GM18505 (cell line): ENCODE results near the gene YAE1.
A peak's percentile ranks its signal among the peaks of the same experiment; 100 is the strongest.

Experiments used
- ATAC-seq: cut with Tn5 transposase; IDR thresholded peaks from one replicate; pipeline ENCODE4 v1.9.1; 2021; ENCODE audit not compliant: unreplicated experiment
- POLR2A ChIP-seq: IDR thresholded peaks from 4 replicates; pipeline ENCODE4 v1.6.1; 2011; ENCODE audit warnings: borderline replicate concordance; ENCODE audit not compliant: insufficient read depth, insufficient read length; ENCODE audit errors: extremely low read depth

YAE1 gene, protein sequence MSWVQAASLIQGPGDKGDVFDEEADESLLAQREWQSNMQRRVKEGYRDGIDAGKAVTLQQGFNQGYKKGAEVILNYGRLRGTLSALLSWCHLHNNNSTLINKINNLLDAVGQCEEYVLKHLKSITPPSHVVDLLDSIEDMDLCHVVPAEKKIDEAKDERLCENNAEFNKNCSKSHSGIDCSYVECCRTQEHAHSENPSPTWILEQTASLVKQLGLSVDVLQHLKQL

DNA sequence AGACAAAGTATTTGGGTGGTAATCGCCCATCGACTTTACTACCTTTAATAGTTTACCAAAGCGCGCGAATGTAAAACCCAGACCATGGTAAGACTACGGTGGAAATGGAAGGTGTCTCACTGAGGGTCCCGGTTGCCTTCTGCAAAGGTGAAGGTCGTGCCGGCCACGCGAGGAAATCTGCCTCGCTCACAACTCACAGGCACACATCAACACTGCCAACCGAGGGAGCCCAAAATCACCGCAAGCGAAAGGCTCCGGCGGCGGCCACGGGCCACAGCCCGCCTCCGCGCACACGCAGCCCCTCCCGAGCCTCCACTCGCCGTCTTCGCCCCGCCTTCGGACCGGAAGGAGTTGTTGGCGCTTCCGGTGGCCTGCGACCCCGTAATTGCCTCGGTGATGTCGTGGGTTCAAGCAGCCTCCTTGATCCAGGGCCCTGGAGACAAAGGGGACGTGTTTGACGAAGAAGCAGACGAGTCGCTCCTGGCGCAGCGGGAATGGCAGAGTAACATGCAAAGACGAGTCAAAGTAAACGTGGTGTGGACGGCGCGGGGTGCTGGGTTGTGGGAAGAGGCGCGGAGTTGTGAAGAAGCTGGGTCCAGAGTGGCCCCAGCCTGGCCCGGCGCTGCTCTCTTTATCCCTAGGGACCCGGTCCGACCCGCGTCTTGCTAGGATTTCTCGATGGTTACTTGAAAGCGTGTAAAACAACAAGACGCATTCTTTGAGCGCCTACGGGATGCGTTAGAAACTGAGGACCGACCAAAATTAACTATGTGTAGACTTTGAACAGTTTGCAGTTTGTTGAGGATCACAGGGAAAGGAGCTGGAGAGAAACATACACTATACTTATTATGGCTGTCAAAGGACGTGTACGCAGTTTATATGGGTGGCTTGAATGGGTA, at the start of gene YAE1:
Gene YAE1 (plus strand): TSS at position 382 of the 899 bp plus-strand sequence. CDS start 15 bp downstream, at position 397.
- peak; percentile 94 for TF ChIP-seq POLR2A
- ATAC-seq: peak; percentile 99

- ATAC-seq: no peak
- no peak for TF ChIP-seq POLR2A
Measured at GRCh38 chr7:39516498-39516897, 49.7 kb upstream of the YAE1 start.

GRCh38 chr7:39517240-39517639, 49.0 kb upstream of the YAE1 start:
- no peak for ATAC-seq
- TF ChIP-seq POLR2A: no peak

DNA sequence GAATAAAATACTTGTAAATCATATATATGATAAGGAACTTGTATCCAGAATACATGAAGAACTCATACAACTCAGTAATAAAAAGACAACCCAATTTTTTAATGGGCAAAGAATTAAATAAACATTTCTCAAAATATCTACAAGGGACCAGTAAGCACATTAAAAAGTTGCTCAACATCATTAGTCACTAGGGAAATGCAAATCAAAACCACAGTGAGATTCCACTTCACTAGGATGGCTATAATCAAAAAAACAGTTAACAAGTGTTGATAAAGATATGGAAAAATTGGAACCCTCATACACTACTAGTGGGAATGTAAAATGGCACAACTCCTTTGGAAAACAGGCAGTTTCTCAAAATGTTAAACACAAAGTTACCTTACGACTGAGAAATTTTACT, 40.3 kb upstream of the YAE1 start:
- no peak for ATAC-seq

GRCh38 chr7:39526666-39527065, 39.5 kb upstream of the YAE1 start:
- no peak for TF ChIP-seq POLR2A
- no peak for ATAC-seq

More for the DNA sequence above, 40.3 kb upstream of the YAE1 start:
- no peak for TF ChIP-seq POLR2A

DNA sequence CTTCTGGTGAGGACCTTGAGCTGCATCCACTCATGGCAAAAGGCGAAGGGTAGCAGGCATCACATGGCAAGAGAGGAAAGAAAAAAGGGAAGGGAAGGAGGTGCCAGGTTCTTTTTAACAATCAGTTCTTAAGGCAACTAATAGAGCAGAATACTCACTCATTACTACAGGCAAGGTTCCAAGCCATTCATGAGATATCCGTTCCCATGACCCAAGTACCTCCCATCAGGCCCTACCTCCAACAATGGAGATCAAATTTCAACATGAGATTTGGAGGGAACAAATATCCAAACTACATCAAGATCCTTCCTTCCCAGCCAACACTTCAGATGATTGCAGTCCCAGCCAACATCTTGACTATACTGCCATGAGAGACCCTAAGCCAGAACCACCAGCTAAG, 38.9 kb upstream of the YAE1 start:
- TF ChIP-seq POLR2A: no peak
- no peak for ATAC-seq

GRCh38 chr7:39527951-39528350, 38.3 kb upstream of the YAE1 start:
- ATAC-seq: no peak
- TF ChIP-seq POLR2A: no peak

DNA sequence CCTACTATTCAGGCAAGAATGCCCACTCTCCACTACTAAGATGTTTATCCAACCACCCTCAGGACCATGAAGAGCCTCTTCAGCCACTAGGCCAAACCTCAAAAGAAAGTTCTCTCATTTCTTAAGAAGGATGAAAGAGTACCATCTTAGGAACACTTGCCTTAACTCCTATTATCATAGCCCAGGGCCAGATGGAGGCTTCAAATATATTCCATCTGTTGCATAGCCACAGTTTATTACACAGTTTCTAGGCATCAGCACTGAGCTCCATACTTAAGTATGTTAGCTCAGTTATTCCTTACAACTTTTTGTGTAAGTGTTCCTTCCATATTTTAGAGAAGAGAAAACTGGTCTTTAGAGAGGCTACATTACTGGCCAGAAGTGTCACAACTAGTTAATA, 37.4 kb upstream of the YAE1 start:
- no peak for TF ChIP-seq POLR2A
- no peak for ATAC-seq

DNA sequence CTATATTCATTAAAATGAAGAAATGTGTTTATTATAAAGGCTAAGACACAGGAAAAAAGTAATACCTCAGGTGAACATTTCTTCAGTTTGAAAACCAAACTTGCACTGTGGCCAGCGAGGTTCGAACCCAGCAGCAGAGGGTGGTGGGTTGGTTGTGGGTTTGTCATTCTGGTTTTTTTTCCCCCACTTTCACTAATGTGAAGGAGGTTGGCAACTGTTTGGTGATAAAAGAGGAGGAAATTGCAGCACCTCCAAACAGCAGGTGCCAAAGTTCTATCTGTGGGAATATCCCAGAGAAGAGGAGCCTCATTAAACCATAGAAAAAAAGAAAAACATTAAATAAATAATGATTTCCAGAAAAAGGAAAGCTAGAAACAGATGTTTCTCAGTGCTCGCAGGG, 36.6 kb upstream of the YAE1 start:
- ATAC-seq: no peak
- no peak for TF ChIP-seq POLR2A

- ATAC-seq: no peak
- TF ChIP-seq POLR2A: no peak
Measured at GRCh38 chr7:39530971-39531370, 35.2 kb upstream of the YAE1 start.

GRCh38 chr7:39531818-39532217, 34.4 kb upstream of the YAE1 start:
- ATAC-seq: no peak
- no peak for TF ChIP-seq POLR2A

DNA sequence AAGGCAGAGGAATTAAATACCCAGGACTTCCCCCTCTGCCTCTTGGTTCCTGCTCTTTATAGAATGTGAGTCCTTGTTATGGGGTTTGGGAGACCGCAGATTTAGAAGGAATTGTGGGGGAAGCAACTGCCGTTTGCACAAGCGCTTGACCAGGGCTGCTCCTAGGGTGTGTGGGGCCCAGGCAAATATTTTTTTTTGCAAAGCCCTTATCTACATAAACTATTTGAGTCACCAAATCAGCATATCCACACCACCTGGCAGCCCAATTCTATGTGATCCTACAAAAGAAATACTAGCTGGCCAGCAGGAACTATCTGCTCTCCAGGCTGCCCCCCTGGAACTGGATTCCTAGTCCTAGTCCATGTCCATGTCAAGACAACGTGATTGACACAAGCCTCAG, 33.4 kb upstream of the YAE1 start:
- no peak for ATAC-seq
- no peak for TF ChIP-seq POLR2A

DNA sequence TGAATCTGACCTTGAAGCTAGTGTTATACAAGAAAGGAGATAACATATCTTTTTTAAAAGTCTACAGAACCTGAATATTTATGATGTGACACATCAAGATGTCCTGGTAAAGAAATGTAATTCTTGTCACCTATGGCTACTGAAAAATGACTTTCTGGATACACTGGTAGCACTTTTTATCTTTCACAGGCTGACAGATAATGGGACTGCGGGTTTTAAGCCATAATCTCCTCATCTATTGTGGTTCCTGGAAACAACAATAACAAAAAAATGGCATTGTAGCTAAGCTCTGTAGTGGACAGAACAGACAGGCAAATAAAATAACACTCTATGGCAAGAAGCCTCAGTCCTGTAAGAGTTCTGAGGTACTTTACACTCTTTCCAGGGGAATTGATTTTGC, 31.6 kb upstream of the YAE1 start:
- TF ChIP-seq POLR2A: no peak
- ATAC-seq: no peak

GRCh38 chr7:39535064-39535463, 31.1 kb upstream of the YAE1 start:
- no peak for ATAC-seq
- no peak for TF ChIP-seq POLR2A

DNA sequence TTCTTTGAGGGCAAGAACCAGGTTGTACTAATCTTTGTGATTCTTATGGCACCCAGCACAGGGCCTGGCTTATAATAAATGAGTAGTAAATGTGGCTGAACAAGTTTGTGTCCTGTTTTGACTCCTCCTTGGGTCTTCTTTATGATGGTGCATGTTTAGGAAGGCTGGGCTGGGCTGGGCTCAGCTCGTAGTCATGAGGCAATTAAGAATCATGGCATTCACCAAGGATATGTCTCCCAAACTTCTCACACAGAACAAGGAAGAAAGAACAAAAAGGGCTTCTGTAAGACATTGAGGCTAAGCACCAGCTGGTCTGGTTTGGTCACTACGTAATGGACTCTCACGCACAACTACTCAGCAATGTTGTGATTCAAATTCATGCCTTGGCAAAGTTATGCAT, 30.5 kb upstream of the YAE1 start:
- ATAC-seq: no peak
- no peak for TF ChIP-seq POLR2A

DNA sequence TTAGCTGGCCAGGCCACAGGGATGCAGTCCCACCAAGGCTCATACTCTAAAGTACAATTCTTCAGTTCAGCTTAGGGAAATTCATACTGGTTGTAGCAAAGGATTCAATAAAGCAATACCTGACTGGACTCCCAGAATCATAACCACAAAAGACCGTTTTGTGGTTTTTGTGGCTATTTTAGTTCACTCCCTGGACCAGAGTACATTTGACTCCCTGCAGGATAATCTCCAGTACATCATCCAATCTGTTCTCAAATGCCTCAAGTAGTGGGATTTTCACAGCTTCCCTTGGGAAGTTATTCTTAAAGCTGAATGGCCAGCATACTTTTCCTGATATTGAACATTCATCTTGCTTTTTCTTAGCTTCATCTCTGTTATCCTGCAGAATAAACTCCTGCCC, 29.3 kb upstream of the YAE1 start:
- no peak for ATAC-seq
- TF ChIP-seq POLR2A: no peak
